SK-N-MC (cell line): Measurements from ENCODE around the gene TBC1D22A.

Source experiments
- DNase-seq: peaks from one replicate; pipeline ENCODE4 v3.0.0-alpha.2; 2011; ENCODE audit warnings: low read depth, low spot score
- H3K27ac ChIP-seq: fragments of 200-600 bp; sonication (generic); 2 replicates; pipeline ENCODE4 v1.5.1; 2016; ENCODE audit warnings: mixed run types
- H3K36me3 ChIP-seq: fragments of 200-600 bp; sonication (generic); 2 replicates; pipeline ENCODE4 v1.6.1; 2017; ENCODE audit warnings: antibody characterized with exemption, low read length, mixed read lengths; ENCODE audit not compliant: insufficient read depth
- H3K4me3 ChIP-seq: fragments of 200-600 bp; sonication (generic); 2 replicates; pipeline ENCODE4 v1.5.1; 2016
- H3K9ac ChIP-seq: fragments of 200-600 bp; sonication (generic); 2 replicates; pipeline ENCODE4 v1.8.0; 2017; ENCODE audit warnings: mixed run types, mixed read lengths; ENCODE audit not compliant: insufficient read length
- H3K9me3 ChIP-seq: fragments of 200-600 bp; sonication (generic); 2 replicates; pipeline ENCODE4 v1.6.1; 2017; ENCODE audit warnings: low read depth, mild to moderate bottlenecking, antibody characterized with exemption, low read length, moderate library complexity, mixed read lengths
- EZH2 ChIP-seq: fragments of 200-600 bp; sonication (generic); IDR thresholded peaks from one replicate; pipeline ENCODE4 v1.6.1; 2017; ENCODE audit warnings: antibody characterized with exemption
- FOXP2 ChIP-seq: optimal IDR thresholded peaks from 2 replicates; pipeline ENCODE3; 2011; ENCODE audit warnings: mild to moderate bottlenecking, moderate library complexity; ENCODE audit not compliant: insufficient read depth; ENCODE audit errors: extremely low read length, control extremely low read depth
- POLR2AphosphoS5 ChIP-seq: IDR thresholded peaks from 2 replicates; pipeline ENCODE4 v1.6.1; 2012; ENCODE audit warnings: mild to moderate bottlenecking, low read depth, low read length, borderline replicate concordance

TBC1D22A gene

GRCh38 chr22:47188261-47189055 is 426.0 kb downstream of the TBC1D22A start:
- Histone ChIP-seq H3K27ac (no peak overlapping the region), H3K4me3 (no peak overlapping the region), H3K9ac (no peak overlapping the region), H3K9me3 (no peaks in the 10 kb centered on the region), H3K36me3 (no peaks in the 10 kb centered on the region)
- TF ChIP-seq EZH2 = no peak
- no peak for TF ChIP-seq FOXP2
- no peak for TF ChIP-seq POLR2AphosphoS5
- DNase-seq = no peak

- no peak for DNase-seq
- no peak overlapping the region for H3K27ac ChIP-seq
- no peaks in the 10 kb centered on the region for H3K9me3 ChIP-seq
- no peaks in the 10 kb centered on the region for H3K36me3 ChIP-seq
- H3K9ac ChIP-seq = no peak overlapping the region
- TF ChIP-seq EZH2 (no peak), FOXP2 (no peak), POLR2AphosphoS5 (no peak)
- no peak overlapping the region for H3K4me3 ChIP-seq
Observed at GRCh38 chr22:47189056-47189916, 426.8 kb downstream of the TBC1D22A start.

- TF ChIP-seq POLR2AphosphoS5 (no peak), FOXP2 (no peak), EZH2 (no peak)
- Histone ChIP-seq H3K36me3 (no peaks in the 10 kb centered on the region), H3K27ac (no peak overlapping the region), H3K9me3 (no peaks in the 10 kb centered on the region), H3K4me3 (no peak overlapping the region), H3K9ac (no peak overlapping the region)
- DNase-seq = no peak
Observed at GRCh38 chr22:47190276-47190956, 428.0 kb downstream of the TBC1D22A start.

GRCh38 chr22:47190957-47191670 is 428.7 kb downstream of the TBC1D22A start:
- Histone ChIP-seq H3K9me3 (no peaks in the 10 kb centered on the region), H3K36me3 (no peaks in the 10 kb centered on the region), H3K4me3 (no peak overlapping the region), H3K27ac (no peak overlapping the region), H3K9ac (no peak overlapping the region)
- no peak for DNase-seq
- TF ChIP-seq POLR2AphosphoS5 (no peak), FOXP2 (no peak), EZH2 (no peak)

- TF ChIP-seq FOXP2 = no peak
- Histone ChIP-seq H3K27ac (no peak overlapping the region), H3K36me3 (no peaks in the 10 kb centered on the region), H3K4me3 (no peak overlapping the region), H3K9me3 (no peaks in the 10 kb centered on the region), H3K9ac (no peak overlapping the region)
- DNase-seq = no peak
Observed at GRCh38 chr22:47191671-47192650, 429.5 kb downstream of the TBC1D22A start.

GRCh38 chr22:47192651-47193437 is 430.4 kb downstream of the TBC1D22A start:
- TF ChIP-seq POLR2AphosphoS5 (no peak), EZH2 (no peak), FOXP2 (no peak)
- H3K36me3 ChIP-seq = no peaks in the 10 kb centered on the region
- no peak overlapping the region for H3K9ac ChIP-seq
- H3K4me3 ChIP-seq = no peak overlapping the region
- no peak overlapping the region for H3K27ac ChIP-seq
- H3K9me3 ChIP-seq = no peaks in the 10 kb centered on the region
- no peak for DNase-seq
